GM18517 (cell line): Measurements from ENCODE around the gene HSPB1.
"Not testable (repeated sequence)": the region's sequence is repeated elsewhere in the genome, so short reads cannot be mapped to it uniquely, and the experiment has no call there.

Source experiments
- ATAC-seq: cut with Tn5 transposase; IDR thresholded peaks from one replicate; pipeline ENCODE4 v1.9.1; 2021; ENCODE audit warnings: mild to moderate bottlenecking, moderate library complexity; ENCODE audit not compliant: unreplicated experiment

The HSPB1 gene

DNA sequence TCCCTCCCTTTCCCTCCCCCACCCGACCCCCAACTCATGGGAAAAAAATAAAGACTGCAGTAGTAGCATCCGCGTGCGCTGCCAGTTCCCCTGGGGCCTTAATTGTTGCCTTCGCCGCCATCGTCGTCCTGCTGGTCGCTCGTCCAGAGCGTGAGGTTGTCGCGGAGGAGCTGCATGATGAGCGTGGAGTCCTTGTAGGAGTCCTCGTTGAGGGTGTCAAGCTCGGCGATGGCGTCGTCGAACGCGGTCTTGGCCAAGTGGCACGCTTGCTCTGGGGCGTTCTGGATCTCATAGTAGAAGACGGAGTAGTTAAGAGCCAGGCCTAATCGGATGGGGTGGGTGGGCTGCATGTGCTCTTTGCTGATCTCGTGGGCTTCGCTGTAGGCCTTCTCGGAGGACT lies 27.0 kb downstream of the HSPB1 start:
- no peak for ATAC-seq

DNA sequence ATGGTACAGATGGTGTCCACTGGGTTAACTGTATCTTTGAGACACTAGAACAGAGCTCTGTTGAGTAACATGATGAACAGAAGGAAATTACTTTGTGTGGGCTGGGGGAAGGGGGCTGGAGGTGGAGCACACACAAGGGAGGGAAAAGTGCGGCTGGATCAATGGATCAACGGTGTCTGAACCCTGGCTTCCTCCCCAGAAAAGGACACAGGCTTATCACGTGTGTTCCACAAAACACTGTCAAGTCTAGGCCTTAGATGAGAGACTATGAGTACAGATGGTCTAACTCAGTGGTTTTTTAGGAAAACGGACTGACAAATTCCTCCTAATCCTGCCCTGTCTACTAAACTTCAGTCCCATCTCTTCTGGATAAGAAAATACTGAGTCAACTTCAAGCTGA lies 27.8 kb downstream of the HSPB1 start:
- no peak for ATAC-seq

DNA sequence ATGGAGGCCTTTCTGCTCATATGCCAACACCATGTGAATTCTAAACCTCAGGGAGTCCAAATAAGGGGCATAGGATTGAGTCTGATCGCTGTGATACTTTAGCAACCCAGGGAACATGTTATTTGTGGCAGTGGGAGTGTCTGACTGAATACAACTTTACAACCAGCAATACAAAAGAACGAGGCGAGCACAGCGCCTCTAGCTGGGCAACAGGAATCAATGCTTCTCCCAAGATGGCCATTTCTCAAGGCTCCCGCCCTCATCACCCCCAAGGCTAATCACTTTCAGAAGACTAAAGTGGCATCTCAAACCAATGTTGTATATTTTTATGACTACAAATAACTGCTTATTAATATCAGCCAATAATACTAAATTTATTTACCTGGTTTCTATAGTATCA lies 28.2 kb downstream of the HSPB1 start:
- ATAC-seq, result no peak

DNA sequence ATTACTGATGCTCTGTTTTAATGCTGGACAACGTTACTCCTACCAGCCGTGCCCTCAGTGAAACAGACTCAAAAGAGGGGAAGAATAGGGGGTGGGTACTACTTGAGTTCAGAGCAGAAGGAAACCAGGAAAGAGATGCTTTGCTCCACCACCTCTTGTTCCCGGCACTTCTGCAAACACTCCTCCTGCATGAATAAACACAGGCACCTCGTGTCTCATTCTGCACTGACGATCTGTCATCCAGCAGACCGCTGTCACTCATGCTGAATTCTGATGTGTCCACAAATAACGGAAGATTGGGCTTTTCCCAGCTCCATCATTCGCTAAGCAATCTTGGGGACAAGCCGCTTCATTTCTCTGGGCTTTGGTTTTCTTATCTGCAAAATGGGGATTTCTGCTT lies 29.6 kb downstream of the HSPB1 start:
- no peak for ATAC-seq

DNA sequence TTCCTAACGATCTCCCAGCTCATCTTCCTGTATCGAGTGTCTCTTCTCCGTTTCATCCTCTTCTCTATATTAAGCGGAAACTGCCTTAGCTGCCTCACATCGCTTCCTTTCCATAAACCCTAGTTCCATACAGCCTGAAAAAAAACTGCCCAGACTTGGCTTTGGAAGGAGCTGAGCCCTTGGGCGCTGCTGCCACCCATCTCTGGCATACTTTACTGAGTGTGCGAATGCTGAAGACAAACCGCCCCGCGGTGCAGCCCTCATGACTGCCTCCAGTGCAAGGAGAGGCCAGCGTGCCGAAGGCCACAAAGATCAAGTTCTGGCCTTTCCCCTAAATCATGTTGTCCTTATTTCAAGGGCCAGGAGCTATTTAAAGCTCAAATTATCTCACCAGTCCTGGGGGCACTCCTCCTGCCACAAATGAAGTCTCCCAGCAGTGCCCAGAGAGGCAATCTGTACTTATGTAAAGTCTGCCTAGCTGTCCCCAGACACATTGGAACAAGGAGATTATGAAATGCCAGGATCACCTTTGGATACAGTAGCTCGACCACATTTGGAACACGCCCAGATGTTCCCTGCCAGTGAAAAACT lies 31.1 kb downstream of the HSPB1 start:
- no peak for ATAC-seq

DNA sequence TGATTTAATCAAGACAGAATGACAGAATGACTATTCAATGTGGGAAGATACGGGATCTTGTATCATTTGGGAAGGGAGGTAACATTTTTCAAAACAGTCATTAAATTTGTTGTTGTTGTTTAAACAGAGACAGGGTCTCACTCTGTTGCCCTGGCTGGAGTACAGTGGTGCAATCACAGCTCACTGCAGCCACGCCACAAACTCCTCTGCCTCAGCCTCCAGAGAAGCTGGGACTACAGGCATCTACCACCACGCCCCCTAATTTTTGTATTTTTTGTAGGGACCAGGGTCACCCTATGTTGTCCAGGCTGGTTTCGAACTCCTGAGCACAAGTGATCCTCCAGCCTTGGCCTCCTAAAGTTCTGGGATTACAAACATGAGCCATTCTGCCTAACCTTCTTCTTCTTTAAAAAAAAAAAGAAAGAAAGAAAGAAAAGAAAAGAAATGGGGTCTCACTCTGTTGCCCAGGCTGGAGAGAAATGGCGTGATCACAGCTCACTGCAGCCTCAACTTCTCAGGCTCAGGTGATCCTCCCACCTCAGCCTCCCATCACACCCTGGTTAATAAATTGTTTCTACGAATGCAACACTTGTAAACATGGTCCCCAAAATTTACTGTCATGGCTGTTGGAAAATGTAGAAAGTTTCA lies 32.0 kb downstream of the HSPB1 start:
- ATAC-seq, result no peak

DNA sequence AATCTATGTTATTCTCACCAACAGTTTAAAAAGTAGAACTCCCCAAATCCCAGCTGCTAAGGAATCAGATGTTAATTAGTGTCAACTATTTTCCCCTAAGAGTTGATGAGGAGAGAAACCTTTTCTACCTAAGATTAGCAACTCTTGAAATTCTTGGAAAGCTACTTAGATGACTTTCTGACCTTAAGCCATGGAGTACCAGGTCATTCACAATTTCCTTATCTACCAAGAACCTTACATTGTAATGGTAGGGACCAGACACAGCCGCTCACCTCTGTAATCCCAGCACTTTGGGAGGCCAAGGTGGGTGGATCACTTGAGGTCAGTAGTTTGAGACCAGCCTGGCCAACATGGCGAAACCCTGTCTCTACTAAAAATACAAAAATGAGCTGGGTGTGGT lies 32.9 kb downstream of the HSPB1 start:
- ATAC-seq, result not testable (repeated sequence)

DNA sequence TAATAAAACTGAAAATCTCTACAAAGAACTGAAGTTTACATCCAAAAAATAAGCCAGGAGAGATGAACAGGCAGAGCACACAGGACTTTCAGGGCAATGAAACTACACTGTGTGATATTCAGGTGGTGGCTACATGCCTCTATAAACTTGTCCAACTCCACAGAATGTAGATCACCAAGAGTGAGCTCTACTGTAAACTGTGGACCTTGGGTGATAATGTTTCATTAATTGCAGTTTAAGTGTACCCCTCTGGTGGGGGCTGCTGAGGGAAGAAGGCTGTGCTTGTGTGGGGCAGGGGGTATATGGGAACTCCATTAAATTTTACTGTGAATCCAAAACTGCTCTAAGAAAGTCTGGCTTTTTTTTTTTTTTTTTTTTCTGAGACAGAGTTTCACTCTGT lies 33.6 kb downstream of the HSPB1 start:
- no peak for ATAC-seq

DNA sequence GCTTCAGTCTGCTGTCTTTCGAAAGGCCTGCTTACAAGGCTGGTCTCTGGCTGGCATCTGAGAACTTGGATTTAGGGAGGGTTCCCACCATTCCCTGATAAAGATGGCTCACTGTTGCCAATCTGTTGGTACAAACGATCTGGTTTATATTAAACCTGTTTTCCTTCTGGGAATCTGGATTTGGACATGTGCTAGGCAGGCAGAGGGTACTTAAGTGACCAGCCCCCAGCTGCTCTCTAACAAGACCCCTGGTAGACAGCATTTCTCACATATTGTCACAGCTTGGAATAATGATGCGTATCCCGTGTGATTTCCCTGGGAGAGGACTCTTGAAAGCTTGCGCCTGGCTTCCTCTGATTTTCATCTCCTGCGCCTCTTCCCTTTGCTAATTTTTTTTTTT lies 34.7 kb downstream of the HSPB1 start:
- no peak for ATAC-seq

DNA sequence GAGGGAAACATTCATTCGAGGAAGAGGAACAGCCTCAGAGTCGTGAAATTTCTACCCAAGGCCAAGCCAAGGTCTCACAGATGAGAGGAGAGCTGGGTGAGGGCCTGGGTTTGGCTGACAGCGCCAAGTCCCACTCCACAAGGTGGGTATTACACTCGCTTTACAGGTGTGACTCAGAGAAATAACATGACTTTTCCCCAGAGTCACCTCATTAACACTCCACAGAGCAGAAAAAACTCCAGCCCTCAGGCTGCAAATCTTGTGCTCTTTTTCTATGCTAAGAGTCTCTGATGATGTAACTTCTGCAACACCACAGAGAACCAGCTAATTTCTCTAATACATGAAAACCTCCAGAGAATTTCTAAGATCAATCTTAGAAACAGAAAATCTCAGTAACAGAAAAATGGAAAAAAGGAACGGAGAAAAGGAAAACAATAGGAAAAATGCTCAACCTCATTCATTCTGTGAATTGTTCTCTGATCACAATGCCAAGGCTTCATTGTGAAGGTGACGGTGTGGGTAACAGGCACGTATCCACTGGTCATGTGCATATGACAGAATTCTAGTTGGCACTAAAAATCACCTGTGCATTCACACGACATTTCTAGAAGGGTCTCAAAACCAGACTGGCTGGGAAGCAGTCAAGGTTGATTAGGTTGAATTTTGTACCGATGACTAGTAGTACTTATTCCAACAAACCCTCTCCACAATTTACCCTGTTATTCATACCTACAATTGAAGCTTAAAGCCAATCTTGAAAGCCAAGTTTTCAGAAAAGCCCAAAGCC lies 36.0 kb downstream of the HSPB1 start:
- ATAC-seq, result no peak

DNA sequence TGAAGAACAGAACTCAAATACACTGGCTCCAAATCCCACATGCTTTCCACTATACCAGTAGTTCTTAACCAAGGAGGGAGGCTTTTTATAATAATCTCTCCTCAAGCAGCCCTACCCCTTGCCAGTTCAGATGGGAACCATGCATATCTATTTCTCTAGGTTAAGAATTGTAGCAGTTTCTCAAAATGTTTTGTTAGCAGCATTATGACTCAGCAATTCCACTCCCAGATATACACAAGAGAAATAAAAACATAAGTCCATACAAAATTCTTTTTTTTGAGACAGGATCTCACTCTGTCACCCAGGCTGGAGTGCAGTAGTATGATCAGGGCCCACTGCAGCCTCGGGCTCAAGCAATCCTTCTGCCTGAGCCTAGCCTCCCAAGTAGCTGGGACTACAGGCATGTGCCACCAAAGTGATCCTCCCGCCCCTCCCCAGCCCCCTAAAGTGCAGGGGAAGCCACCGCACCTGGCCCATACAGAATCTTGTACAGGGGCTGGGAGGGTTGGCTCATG lies 38.2 kb downstream of the HSPB1 start:
- ATAC-seq, result no peak

DNA sequence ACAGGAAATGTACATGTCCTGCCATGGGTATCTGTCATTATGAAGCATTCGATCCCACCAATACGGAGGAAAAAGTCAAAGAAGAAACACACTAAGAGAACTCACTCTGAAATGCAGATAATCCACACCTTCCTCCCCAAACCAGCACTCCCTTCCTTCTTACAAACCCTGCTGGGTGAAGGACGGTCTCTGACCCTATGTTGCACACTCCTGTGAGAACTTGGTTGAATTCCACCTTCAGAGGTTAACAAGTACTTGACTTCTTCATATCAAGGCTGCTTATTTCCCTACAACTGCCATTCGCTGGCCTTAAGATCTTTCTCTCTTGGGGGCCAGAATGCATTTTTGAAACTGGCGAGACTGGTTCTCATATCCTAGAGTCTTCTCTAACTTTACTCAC lies 39.7 kb downstream of the HSPB1 start:
- ATAC-seq, result no peak

DNA sequence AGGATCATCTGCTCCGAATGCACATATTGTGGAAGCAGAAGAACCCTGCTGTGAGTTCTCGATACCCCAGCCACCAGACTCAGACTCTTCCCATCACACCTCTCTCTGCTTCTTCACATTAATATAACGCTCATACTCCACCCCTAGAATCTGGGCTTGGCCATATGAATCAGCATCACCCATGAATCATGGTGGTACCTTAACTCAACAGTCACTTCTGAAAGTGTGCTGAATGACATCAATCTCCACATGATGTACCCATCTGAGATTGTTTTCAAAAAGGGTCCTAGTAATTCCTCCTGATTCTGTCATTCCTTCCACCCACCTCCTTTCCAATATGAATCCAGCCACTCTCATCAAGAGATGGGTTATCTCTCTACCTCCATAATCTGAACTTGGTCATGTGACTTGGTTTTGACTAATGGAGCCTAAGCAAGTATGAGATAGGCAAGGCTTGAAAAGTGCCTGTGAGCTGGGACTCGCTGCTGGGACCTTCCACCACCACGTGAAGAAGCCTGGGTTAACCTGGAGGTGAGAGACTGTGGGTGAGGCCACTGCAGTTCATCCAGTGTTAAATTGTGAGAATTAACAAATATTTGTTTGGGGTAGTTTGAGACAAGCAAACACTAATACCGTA lies 40.9 kb downstream of the HSPB1 start:
- ATAC-seq, result no peak

DNA sequence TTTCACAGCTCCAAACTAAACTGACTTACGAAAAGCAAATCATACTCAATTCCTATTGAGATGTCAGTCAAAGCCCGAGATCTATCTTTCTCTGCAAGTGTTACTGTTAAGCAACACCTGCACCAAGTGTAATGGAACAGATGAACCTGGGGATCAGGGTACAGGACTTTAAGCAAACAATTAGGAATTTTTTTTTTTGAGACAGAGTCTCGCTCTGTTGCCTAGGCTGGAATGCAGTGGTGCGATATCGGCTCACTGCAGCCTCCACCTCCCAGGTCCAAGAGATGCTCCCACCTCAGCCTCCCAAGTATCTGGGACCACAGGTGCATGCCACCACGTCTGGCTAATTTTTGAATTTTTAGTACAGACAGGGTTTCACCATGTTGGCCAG lies 41.5 kb downstream of the HSPB1 start:
- no peak for ATAC-seq

DNA sequence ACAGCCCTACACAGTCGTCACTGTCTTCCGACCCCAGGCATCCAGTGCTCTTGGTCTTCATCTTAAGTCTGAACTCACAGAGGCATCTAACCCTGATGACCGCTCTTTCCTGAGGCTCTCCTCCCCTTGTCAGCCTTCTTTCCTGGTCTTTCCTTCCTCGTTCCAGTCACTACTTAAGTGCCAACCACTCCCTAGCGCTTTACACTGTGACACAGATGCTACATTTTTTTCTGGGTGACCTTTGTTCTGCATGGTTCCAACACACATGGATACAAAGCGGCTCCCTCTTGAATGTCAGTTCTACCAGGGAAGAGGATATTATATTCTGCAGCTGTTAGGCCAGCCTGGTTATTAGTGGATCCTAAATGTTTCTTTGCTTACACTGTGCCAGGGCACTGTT lies 43.6 kb downstream of the HSPB1 start:
- ATAC-seq, result no peak

DNA sequence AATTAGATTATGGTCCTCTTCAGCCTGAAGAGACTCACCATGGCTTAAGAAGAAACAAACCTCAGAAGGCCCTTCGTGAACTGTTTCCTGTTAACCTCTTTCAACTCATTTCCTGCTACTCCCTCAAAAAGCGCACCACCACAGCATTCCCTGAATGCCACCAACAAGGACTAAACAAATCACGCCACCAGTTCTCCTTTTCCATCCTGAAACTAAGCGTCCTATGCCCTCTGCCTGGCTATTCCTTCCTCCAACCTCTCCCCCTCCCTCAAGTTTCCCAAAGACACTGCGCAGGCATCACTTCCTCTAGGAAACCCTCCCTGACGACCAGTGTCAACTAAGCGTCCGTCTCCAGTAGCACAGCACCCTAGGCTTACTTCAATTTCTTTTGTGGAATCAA lies 44.3 kb downstream of the HSPB1 start:
- ATAC-seq, result no peak

DNA sequence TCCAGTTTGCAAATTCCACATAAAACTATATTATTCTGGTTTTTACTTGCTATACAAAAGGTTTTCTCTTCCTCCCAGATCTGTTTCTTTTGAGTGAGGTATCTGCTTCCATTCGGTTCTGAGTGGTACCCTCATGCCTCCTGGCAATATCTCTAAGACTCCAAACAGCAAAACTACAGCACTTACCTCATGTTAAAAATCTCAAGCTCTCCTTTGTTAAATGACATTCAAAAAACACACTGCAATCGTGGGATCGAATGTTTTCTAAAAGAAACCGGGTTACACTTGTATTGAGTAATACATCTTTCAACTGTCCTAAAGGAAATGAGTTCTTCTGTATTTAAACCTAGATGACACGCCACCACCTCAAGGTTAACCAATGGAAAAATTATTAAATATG lies 45.2 kb downstream of the HSPB1 start:
- no peak for ATAC-seq

DNA sequence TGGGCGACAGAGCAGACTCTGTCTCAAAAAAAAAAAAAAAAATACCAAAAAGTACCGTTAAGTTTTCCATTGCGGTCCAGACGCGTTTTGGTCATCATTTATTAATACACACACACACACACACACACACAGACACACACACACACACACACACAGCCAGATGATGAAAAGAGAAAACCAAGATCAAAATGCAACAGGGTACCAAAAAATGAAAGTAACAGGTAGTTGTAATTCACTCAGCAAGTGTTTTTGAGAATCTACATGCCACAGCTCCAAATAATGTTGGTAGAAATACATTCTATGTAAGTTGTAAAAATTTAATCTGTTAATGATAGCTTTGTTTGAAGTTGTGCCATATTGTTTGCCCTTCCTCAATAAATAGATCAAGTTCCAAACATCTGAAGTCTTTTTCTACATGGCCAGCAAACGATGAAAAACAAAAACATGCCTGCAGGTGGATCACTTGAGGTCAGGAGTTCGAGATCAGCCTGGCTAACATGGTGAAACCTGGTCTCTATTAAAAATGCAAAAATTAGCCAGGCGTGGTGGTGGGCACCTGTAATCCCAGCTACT lies 46.9 kb downstream of the HSPB1 start:
- ATAC-seq, result no peak

DNA sequence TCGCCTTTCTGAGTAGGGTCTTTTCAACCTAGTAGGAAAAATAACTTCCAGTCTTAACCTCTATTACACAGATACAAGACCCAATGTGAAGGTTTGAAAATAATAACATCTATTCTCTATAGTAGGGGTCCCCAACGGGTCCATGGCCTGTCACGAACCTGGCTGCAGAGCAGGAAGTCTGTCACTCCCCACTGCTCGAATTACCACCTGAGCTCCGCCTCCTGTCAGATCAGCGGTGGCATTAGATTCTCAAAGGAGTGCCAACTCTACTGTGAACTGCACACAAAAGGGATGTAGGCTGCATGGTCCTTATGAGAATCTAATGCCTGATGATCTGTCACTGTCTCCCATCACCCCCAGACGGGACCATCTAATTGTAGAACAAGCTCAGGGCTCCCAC lies 48.9 kb downstream of the HSPB1 start:
- ATAC-seq, result no peak

DNA sequence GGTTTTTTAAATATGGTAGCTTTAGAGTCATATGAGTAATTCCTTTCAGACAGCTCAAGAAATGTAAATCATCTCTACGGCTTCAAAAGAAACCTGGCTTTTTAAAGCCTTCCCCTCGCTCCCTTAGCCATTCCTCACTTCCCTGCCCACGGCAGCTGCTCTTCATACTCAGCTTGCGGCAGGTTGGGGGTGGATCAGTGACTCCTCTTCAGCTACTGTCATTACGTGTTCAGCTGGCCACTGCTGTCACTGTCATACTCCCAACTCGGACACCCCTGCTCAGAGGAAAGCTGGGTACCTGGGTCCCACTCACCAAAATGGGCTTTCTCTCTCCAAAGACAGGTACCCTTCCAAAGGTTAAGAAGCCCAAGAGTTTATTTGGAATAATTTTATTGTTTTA lies 49.7 kb downstream of the HSPB1 start:
- no peak for ATAC-seq

DNA sequence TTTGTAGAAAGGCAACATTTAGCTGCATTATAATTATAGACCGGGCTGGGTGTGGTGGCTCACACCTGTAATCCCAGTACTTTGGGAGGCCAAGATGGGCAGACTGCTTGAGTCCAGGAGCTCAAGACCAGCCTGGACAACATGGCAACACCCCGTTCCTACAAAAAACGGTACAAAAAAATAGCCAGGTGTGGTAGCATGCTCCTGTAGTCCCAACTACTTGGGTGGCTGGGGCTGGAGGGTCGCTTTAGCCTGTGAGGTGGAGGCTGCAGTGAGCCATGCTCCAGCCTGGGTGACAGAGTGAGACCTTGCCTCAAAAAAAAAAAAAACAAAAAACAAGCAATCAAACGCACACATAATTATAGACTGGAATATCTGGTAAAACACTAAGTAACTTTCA lies 51.3 kb downstream of the HSPB1 start:
- ATAC-seq, result no peak
